ENCODE results near the gene POPDC3. TPM values are rescaled to one million over a fixed set of nuclear protein-coding genes. Genes with fewer than 3 reads are reported as not detected.
"Not testable (repeated sequence)": the region's sequence is repeated elsewhere in the genome, so short reads cannot be mapped to it uniquely, and the experiment has no call there.

Gene POPDC3
- total RNA-seq, 2 donors from 2014 or later, result 6.4 to 8.0 TPM

DNA sequence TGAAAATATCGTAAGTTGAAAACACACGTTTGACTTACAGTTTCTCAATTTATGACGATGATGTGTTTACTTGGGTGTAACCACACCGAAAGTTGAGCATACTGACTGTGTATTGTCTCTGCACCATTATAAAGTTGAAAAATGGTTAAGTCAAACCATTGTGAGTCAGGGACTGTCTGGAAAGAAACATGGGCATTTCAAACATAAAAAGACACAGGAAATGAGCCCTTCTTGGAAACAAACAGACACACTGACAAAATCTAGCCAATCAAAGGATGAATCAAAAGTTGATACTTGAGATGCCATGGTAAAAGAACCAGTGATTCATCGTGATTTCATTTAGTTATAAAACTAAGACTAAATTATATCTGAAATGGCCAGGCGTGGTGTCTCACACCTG is 5.3 kb downstream of the POPDC3 start:
- Mint-ChIP-seq H3K27me3 (ENCODE audit: insufficient read depth) (peaks cover 9% of the 10 kb centered on the region), H3K4me1 (peaks cover 7% of the 10 kb centered on the region), H3K9me3 (no peaks in the 10 kb centered on the region), H3K36me3 (ENCODE audit: low read depth) (no peaks in the 10 kb centered on the region), H3K4me3 (no peak overlapping the region), H3K27ac (no peak overlapping the region)
- Histone ChIP-seq H3K9ac (ENCODE audit: extremely low read depth, low read length, poor library complexity, severe bottlenecking) (no peak overlapping the region), H3K4me3 (ENCODE audit: low read length) (no peak overlapping the region), H3K4me1 (ENCODE audit: control insufficient read depth, insufficient read depth, low read length) (no peaks in the 10 kb centered on the region), H3K27me3 (ENCODE audit: control insufficient read depth, insufficient read depth, low read length, poor library complexity, severe bottlenecking) (peaks cover 14% of the 10 kb centered on the region), H3K36me3 (ENCODE audit: control insufficient read depth, insufficient read depth, low read length) (no peaks in the 10 kb centered on the region), H3K9me3 (ENCODE audit: control insufficient read depth, low read length) (no peaks in the 10 kb centered on the region), H3K27ac (ENCODE audit: low read depth, low read length) (no peak overlapping the region)
- 93 to 100% methylated on average over 6 of the region's 6 CpGs for WGBS, 2 experiments (ENCODE audit: insufficient coverage in 1 of 2, insufficient read length in 1 of 2)
- TF ChIP-seq, protein P1, sequence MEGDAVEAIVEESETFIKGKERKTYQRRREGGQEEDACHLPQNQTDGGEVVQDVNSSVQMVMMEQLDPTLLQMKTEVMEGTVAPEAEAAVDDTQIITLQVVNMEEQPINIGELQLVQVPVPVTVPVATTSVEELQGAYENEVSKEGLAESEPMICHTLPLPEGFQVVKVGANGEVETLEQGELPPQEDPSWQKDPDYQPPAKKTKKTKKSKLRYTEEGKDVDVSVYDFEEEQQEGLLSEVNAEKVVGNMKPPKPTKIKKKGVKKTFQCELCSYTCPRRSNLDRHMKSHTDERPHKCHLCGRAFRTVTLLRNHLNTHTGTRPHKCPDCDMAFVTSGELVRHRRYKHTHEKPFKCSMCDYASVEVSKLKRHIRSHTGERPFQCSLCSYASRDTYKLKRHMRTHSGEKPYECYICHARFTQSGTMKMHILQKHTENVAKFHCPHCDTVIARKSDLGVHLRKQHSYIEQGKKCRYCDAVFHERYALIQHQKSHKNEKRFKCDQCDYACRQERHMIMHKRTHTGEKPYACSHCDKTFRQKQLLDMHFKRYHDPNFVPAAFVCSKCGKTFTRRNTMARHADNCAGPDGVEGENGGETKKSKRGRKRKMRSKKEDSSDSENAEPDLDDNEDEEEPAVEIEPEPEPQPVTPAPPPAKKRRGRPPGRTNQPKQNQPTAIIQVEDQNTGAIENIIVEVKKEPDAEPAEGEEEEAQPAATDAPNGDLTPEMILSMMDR (conservative IDR thresholded peaks at IDR 0.05), result no peak
- no peak for DNase-seq

DNA sequence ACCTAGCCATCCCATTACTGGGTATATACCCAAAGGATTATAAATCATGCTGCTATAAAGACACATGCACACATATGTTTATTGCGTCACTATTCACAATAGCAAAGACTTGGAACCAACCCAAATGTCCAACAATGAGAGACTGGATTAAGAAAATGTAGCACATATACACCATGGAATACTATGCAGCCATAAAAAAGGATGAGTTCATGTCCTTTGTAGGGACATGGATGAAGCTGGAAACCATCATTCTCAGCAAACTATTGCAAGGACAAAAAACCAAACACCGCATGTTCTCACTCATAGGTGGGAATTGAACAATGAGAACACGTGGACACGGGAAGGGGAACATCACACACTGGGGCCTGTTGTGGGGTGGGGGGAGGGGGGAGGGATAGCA is 7.3 kb downstream of the POPDC3 start:
- H3K4me1 Mint-ChIP-seq; H3K9me3 Mint-ChIP-seq; H3K9me3 ChIP-seq (ENCODE audit: control insufficient read depth, low read length); H3K4me3 Mint-ChIP-seq; H3K9ac ChIP-seq (ENCODE audit: extremely low read depth, low read length, poor library complexity, severe bottlenecking); H3K27me3 Mint-ChIP-seq (ENCODE audit: insufficient read depth); H3K4me1 ChIP-seq (ENCODE audit: control insufficient read depth, insufficient read depth, low read length); H3K27me3 ChIP-seq (ENCODE audit: control insufficient read depth, insufficient read depth, low read length, poor library complexity, severe bottlenecking); H3K4me3 ChIP-seq (ENCODE audit: low read length); DNase-seq; H3K27ac ChIP-seq (ENCODE audit: low read depth, low read length); H3K36me3 ChIP-seq (ENCODE audit: control insufficient read depth, insufficient read depth, low read length); H3K27ac Mint-ChIP-seq; H3K36me3 Mint-ChIP-seq (ENCODE audit: low read depth): not testable (repeated sequence)
- WGBS, 2 experiments (ENCODE audit: insufficient coverage in 1 of 2, insufficient read length in 1 of 2), result 95% methylated on average over 3 of the region's 4 CpGs; no CpG with 5 or more reads in 1 of the 2 experiments

DNA sequence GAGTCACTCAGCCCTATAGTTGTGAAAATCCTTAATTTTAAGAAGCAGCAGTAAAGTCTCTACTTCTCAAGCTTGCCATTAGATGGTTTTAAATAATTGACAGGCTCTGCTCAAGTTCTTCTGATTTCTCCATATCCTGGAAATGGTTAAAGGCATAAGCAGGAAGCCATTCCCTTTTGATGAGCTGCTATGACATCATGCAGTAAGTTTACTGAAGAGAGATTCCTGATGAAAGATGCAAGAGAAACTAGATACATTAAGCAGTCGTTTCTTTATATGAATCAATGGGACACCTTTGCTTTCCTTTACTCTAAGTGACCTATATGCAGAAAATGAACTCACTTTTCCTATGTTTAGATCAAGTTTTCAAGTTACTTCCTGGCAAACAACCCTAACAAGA is 9.8 kb downstream of the POPDC3 start:
- DNase-seq, result no peak
- no peaks in the 10 kb centered on the region for H3K36me3 ChIP-seq (ENCODE audit: control insufficient read depth, insufficient read depth, low read length)
- no peaks in the 10 kb centered on the region for H3K27me3 ChIP-seq (ENCODE audit: control insufficient read depth, insufficient read depth, low read length, poor library complexity, severe bottlenecking)
- Mint-ChIP-seq H3K9me3 (no peaks in the 10 kb centered on the region), H3K4me3 (no peak overlapping the region), H3K36me3 (ENCODE audit: low read depth) (no peaks in the 10 kb centered on the region), H3K27ac (no peak overlapping the region), H3K27me3 (ENCODE audit: insufficient read depth) (no peaks in the 10 kb centered on the region), H3K4me1 (peaks cover 3% of the 10 kb centered on the region)
- H3K9ac ChIP-seq (ENCODE audit: extremely low read depth, low read length, poor library complexity, severe bottlenecking), result no peak overlapping the region
- 0 to 17% methylated on average over 1 of the region's 1 CpG for WGBS, 2 experiments (ENCODE audit: insufficient coverage in 1 of 2, insufficient read length in 1 of 2)
- no peaks in the 10 kb centered on the region for H3K4me1 ChIP-seq (ENCODE audit: control insufficient read depth, insufficient read depth, low read length)
- H3K4me3 ChIP-seq (ENCODE audit: low read length), result no peak overlapping the region
- no peaks in the 10 kb centered on the region for H3K9me3 ChIP-seq (ENCODE audit: control insufficient read depth, low read length)
- no peak overlapping the region for H3K27ac ChIP-seq (ENCODE audit: low read depth, low read length)
- TF ChIP-seq, protein P1 (conservative IDR thresholded peaks at IDR 0.05), result no peak

DNA sequence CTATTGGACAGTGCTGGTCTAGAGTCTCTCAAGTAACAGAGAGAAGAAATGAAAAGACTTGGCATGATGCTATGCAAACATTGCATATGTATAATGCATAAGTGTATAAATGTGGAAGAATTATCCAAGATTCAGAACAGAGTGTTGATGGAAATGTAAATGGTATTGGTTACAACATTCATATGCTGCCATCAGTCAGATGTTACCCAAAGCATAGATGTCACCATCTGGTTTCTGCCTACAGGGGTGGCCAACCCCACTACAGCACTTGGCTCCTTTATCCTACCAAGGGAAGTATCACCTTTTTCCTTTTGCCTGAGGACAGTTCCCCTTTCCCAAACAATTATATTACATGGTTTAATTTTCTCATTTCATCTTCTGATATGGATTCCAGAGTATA is 11.9 kb downstream of the POPDC3 start:
- Mint-ChIP-seq H3K4me3 (no peak overlapping the region), H3K36me3 (ENCODE audit: low read depth) (no peaks in the 10 kb centered on the region), H3K4me1 (peaks cover 3% of the 10 kb centered on the region), H3K9me3 (no peaks in the 10 kb centered on the region), H3K27ac (no peak overlapping the region), H3K27me3 (ENCODE audit: insufficient read depth) (no peaks in the 10 kb centered on the region)
- TF ChIP-seq, protein P1 (conservative IDR thresholded peaks at IDR 0.05), result no peak
- H3K4me1 ChIP-seq (ENCODE audit: control insufficient read depth, insufficient read depth, low read length), result no peaks in the 10 kb centered on the region
- H3K9ac ChIP-seq (ENCODE audit: extremely low read depth, low read length, poor library complexity, severe bottlenecking), result no peak overlapping the region
- H3K27me3 ChIP-seq (ENCODE audit: control insufficient read depth, insufficient read depth, low read length, poor library complexity, severe bottlenecking), result no peaks in the 10 kb centered on the region
- no peak overlapping the region for H3K4me3 ChIP-seq (ENCODE audit: low read length)
- no peaks in the 10 kb centered on the region for H3K9me3 ChIP-seq (ENCODE audit: control insufficient read depth, low read length)
- H3K36me3 ChIP-seq (ENCODE audit: control insufficient read depth, insufficient read depth, low read length), result no peaks in the 10 kb centered on the region
- no peak for DNase-seq
- no peak overlapping the region for H3K27ac ChIP-seq (ENCODE audit: low read depth, low read length)

Data from endodermal cell (in vitro differentiated cells).